Breast epithelium (tissue), 4 donors: ENCODE results near the gene COL6A2. TPM values are rescaled to one million over a fixed set of nuclear protein-coding genes. Genes with fewer than 3 reads are reported as not detected.
A peak's percentile ranks its signal among the peaks of the same experiment; 100 is the strongest.

Experiments used
- DNase-seq, 2 donors: peaks; one replicate each; pipeline ENCODE4 v3.0.0-alpha.2; 2019; ENCODE audit warnings: low spot score in 2 of 2
- H3K27ac ChIP-seq, 2 donors: fragments of 200-600 bp; sonication (generic) in 1 of 2; one replicate each; pipeline ENCODE4 v1.5.1; 2016 to 2019; ENCODE audit warnings: mild to moderate bottlenecking in 1 of 2
- H3K27me3 ChIP-seq, 2 donors: fragments of 200-600 bp; sonication (generic) in 1 of 2; one replicate each; pipeline versions ENCODE4 v1.5.1 to v1.6.0; 2017 to 2019; ENCODE audit warnings: control low read depth in 1 of 2, mild to moderate bottlenecking in 1 of 2
- H3K36me3 ChIP-seq: fragments of 200-600 bp; one replicate; pipeline ENCODE4 v1.5.1; 2019
- H3K4me1 ChIP-seq, 2 donors: fragments of 200-600 bp; sonication (generic); one replicate each; pipeline ENCODE4 v1.5.1; 2016 to 2019; ENCODE audit warnings: control low read depth in 1 of 2
- H3K4me3 ChIP-seq, 3 donors: fragments of 200-600 bp; sonication (generic); 1 replicate in 2 of 3; 2 replicates in 1 of 3; pipeline ENCODE4 v1.5.1; 2016 to 2019; ENCODE audit warnings: mild to moderate bottlenecking in 3 of 3, moderate library complexity in 2 of 3
- H3K9me3 ChIP-seq, 2 donors: fragments of 200-600 bp; sonication (generic) in 1 of 2; one replicate each; pipeline ENCODE4 v1.5.1; 2016 to 2019; ENCODE audit warnings: control low read depth in 1 of 2
- POLR2A ChIP-seq: fragments of 450-650 bp; IDR thresholded peaks from one replicate; pipeline ENCODE4 v1.6.1; 2016; ENCODE audit warnings: antibody characterized with exemption, mild to moderate bottlenecking, moderate library complexity
- POLR2AphosphoS5 ChIP-seq, 3 donors: sonication (generic); formaldehyde crosslinking; IDR thresholded peaks; one replicate each; pipeline ENCODE4 v1.6.1; 2017; ENCODE audit warnings: antibody characterized with exemption in 3 of 3
- intact Hi-C: fragments of 100-400 bp; cut with DNase I; formaldehyde crosslinking; loops from one replicate; pipeline ENCODE4 v1.15.1; 2023; ENCODE audit warnings: low total_unique reads
- total RNA-seq, 3 donors: library from RNA; depleted of rRNA; stranded (reverse); fragments of >200 nt; gene quantifications; one replicate each; pipeline ENCODE4 v1.1.0, GENCODE V29; 2016
- TF ChIP-seq, protein P1 (sequence below), 3 donors: fragments of 450-650 bp; IDR thresholded peaks; one replicate each; pipeline ENCODE4 v1.5.1; 2016 to 2017; ENCODE audit warnings: antibody characterized with exemption in 3 of 3, mild to moderate bottlenecking in 3 of 3, moderate library complexity in 3 of 3

The COL6A2 gene
- total RNA-seq, 3 donors from 2014 or later, result 177 to 1,266 (median 418) TPM

DNA sequence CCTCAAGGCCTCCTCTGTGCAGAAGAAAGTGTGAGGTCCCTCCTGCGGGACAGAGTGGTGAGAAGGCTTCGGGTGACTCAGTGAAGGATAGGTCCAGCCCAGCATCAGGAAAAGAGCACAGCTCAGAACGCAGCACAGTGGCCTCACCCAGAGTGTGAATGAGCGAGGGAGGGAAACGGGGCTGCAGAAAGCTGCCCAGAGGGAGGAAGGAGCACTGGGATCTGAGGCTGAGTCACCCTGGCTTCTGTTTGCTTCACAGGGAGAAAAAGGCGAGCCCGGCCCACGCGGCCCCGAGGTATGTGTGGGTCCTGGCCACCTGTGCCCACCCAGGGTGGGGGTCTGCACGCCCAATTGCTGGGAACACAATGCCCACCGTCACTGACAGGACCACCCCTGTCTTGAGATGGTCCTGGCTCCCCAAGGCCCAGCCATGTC, 24.3 kb downstream of the COL6A2 start:
- intact Hi-C loops, result no loop called here
- Histone ChIP-seq H3K36me3 (no peaks in the 10 kb centered on the region), H3K27me3 (no peaks in the 10 kb centered on the region), H3K27ac (peak overlapping the region in 1 of 2 donors; percentile 32), H3K4me3 (no peak overlapping the region), H3K9me3 (no peaks in the 10 kb centered on the region), H3K4me1 (no peaks in the 10 kb centered on the region)
- DNase-seq, result peak in 1 of 2 donors; percentile 47
- TF ChIP-seq POLR2AphosphoS5 (IDR thresholded peaks at IDR 0.05), result no peak
- TF ChIP-seq POLR2A, result no peak
- TF ChIP-seq, protein P1, sequence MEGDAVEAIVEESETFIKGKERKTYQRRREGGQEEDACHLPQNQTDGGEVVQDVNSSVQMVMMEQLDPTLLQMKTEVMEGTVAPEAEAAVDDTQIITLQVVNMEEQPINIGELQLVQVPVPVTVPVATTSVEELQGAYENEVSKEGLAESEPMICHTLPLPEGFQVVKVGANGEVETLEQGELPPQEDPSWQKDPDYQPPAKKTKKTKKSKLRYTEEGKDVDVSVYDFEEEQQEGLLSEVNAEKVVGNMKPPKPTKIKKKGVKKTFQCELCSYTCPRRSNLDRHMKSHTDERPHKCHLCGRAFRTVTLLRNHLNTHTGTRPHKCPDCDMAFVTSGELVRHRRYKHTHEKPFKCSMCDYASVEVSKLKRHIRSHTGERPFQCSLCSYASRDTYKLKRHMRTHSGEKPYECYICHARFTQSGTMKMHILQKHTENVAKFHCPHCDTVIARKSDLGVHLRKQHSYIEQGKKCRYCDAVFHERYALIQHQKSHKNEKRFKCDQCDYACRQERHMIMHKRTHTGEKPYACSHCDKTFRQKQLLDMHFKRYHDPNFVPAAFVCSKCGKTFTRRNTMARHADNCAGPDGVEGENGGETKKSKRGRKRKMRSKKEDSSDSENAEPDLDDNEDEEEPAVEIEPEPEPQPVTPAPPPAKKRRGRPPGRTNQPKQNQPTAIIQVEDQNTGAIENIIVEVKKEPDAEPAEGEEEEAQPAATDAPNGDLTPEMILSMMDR (IDR thresholded peaks at IDR 0.05), result no peak

- intact Hi-C loops, result no loop called here
- DNase-seq, result peak in 1 of 2 donors; percentile 38
- Histone ChIP-seq H3K4me3 (no peak overlapping the region), H3K9me3 (no peaks in the 10 kb centered on the region), H3K27me3 (no peaks in the 10 kb centered on the region), H3K4me1 (no peaks in the 10 kb centered on the region), H3K27ac (peak overlapping the region in 1 of 2 donors; percentile 32), H3K36me3 (no peaks in the 10 kb centered on the region)
- TF ChIP-seq, protein P1 (IDR thresholded peaks at IDR 0.05), result no peak
- TF ChIP-seq POLR2A, result no peak
- no peak for TF ChIP-seq POLR2AphosphoS5 (IDR thresholded peaks at IDR 0.05)
Measured at GRCh38 chr21:46122758-46123683, 25.1 kb downstream of the COL6A2 start.

DNA sequence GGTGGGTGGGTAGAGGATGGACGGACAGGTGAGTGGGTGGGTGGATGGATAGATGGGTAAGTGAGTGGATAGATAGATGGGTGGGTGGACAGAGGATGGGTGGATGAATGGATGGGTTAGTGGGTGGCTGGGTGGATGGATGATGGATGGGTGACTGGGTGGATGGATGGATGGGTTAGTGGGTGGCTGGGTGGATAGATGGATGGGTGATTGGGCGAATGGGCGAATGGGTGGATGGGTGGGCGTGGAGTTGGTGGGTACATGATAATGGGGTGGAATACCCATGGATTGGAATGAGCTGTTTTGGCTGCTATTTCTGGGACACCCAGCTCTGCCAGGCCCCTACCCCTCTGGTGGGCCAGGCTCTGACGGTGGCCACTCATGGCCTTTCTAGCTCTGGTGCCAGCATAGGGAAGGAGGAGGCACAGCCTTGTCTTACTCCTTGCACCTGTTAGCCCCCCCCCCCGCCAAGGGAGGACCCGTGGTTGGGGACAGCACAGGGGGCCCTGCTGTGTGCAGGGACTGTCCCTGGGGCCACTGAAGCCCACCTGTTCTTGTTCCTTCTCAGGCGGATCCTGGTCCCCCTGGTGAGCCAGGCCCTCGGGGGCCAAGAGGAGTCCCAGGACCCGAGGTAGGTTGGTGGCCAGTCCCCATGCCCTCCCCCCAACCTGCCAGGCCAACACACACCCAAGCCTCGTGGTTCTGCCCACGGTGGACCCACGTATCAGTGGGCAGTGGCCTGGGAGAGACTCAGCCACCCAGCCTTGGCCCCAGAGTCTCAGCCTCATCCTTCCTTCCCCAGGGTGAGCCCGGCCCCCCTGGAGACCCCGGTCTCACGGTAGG, 26.4 kb downstream of the COL6A2 start:
- H3K4me3 ChIP-seq, result no peak overlapping the region
- H3K27me3 ChIP-seq, result no peaks in the 10 kb centered on the region
- H3K9me3 ChIP-seq, result no peaks in the 10 kb centered on the region
- no peaks in the 10 kb centered on the region for H3K36me3 ChIP-seq
- TF ChIP-seq, protein P1 (IDR thresholded peaks at IDR 0.05), result no peak
- TF ChIP-seq POLR2AphosphoS5 (IDR thresholded peaks at IDR 0.05) (no peak), POLR2A (no peak)
- no peaks in the 10 kb centered on the region for H3K4me1 ChIP-seq
- intact Hi-C loops, result no loop called here
- DNase-seq, result peak in 1 of 2 donors; percentile 45
- H3K27ac ChIP-seq, result peak overlapping the region in 1 of 2 donors; percentile 43

GRCh38 chr21:46124926-46125845, 27.3 kb downstream of the COL6A2 start:
- DNase-seq, result peak in 1 of 2 donors; percentile 48
- TF ChIP-seq, protein P1 (IDR thresholded peaks at IDR 0.05), result no peak
- no peak for TF ChIP-seq POLR2AphosphoS5 (IDR thresholded peaks at IDR 0.05)
- no peak for TF ChIP-seq POLR2A
- Histone ChIP-seq H3K4me1 (no peaks in the 10 kb centered on the region), H3K27me3 (no peaks in the 10 kb centered on the region), H3K4me3 (no peak overlapping the region), H3K27ac (peak overlapping the region in 1 of 2 donors; percentile 43), H3K36me3 (no peaks in the 10 kb centered on the region), H3K9me3 (no peaks in the 10 kb centered on the region)
- intact Hi-C loops, result no loop called here
